HCT116 (cell line): ENCODE results near the gene CYB5R2. TPM values are rescaled to one million over a fixed set of nuclear protein-coding genes. Genes with fewer than 3 reads are reported as not detected.

ENCODE experiments used
- ATAC-seq: fragments of 200-7000 bp; cut with Tn5 transposase; 2 replicates; pipeline ENCODE4 v1.9.1; 2020; ENCODE audit warnings: mild to moderate bottlenecking, moderate library complexity
- BruUV-seq: library from RNA; stranded (reverse); fragments of 400-500 nt; replicated peaks from 2 replicates; lab custom pipeline; 2021; lab: Mats Ljungman, UMichigan
- CTCF ChIA-PET: fragments of 300-600 bp; sonication (Branson Sonifier 250); formaldehyde crosslinking; loops from one replicate; lab custom pipeline; 2021; ENCODE audit warnings: antibody characterized with exemption; lab: Charles Lee
- POLR2A ChIA-PET: fragments of 300-600, 350-600 bp; sonication (Branson Sonifier 250); formaldehyde crosslinking; loops from one replicate; lab custom pipeline; 2021; ENCODE audit warnings: antibody characterized with exemption; lab: Charles Lee
- RAD21 ChIA-PET, 2 experiments: fragments of 300-600 bp; sonication (Branson Sonifier 250); formaldehyde crosslinking; loops; one replicate each; lab custom pipeline; 2023; ENCODE audit warnings: low total read pairs in 2 of 2; ENCODE audit not compliant: uncharacterized antibody in 2 of 2, unreplicated experiment in 2 of 2, low non-redundant PET in 1 of 2; lab: Charles Lee
- DNase-seq: peaks from one replicate; pipeline ENCODE4 v3.0.0-alpha.2; 2010; ENCODE audit warnings: low read depth, low spot score
- H2AFZ ChIP-seq: fragments of 200-600 bp; shearing (Covaris generic), sonication (generic); 2 replicates; pipeline ENCODE4 v1.6.1; 2017; ENCODE audit warnings: low read depth, mixed run types, mixed read lengths, antibody characterized with exemption, low read length; ENCODE audit not compliant: poor library complexity, severe bottlenecking
- H3K27ac ChIP-seq: 2 replicates; pipeline ENCODE4 v1.5.1; 2012; ENCODE audit warnings: low read depth, low read length
- H3K27me3 ChIP-seq: fragments of 200-600 bp; sonication (generic); 2 replicates; pipeline ENCODE4 v1.6.1; 2016; ENCODE audit warnings: mixed run types, low read length, mixed read lengths; ENCODE audit not compliant: insufficient read depth
- H3K36me3 ChIP-seq, 2 experiments: fragments of 200-500 bp in 1 of 2; fragments of 200-600 bp in 1 of 2; sonication (Bioruptor generic) in 1 of 2; sonication (generic) in 1 of 2; 2 replicates each; pipeline versions ENCODE4 v1.5.1 to v1.6.1; 2014 to 2016; ENCODE audit warnings: low read length in 2 of 2, inconsistent platforms in 1 of 2, mixed read lengths in 1 of 2, mixed run types in 1 of 2; ENCODE audit not compliant: insufficient read depth in 2 of 2, control insufficient read depth in 1 of 2
- H3K4me1 ChIP-seq, 2 experiments: fragments of 200-600 bp in 1 of 2; sonication (generic) in 1 of 2; 2 replicates each; pipeline versions ENCODE4 v1.5.1 to v1.6.1; 2012 to 2017; ENCODE audit warnings: low read length in 2 of 2, inconsistent platforms in 1 of 2, mild to moderate bottlenecking in 1 of 2, mixed read lengths in 1 of 2, mixed run types in 1 of 2, moderate library complexity in 1 of 2; ENCODE audit not compliant: insufficient read depth in 2 of 2, control insufficient read depth in 1 of 2
- H3K4me2 ChIP-seq: fragments of 200-600 bp; sonication (generic); 2 replicates; pipeline ENCODE4 v1.6.1; 2017; ENCODE audit warnings: mixed run types, low read length, mixed read lengths
- H3K4me3 ChIP-seq, 2 experiments: fragments of 200-600 bp in 1 of 2; sonication (generic) in 1 of 2; replicated peaks in 1 of 2; 2 replicates each; pipeline ENCODE4 v1.5.1; 2011 to 2016; ENCODE audit warnings: low read length in 2 of 2, control low read depth in 1 of 2, low read depth in 1 of 2, mild to moderate bottlenecking in 1 of 2, mixed read lengths in 1 of 2, mixed run types in 1 of 2
- H3K79me2 ChIP-seq: fragments of 200-600 bp; sonication (generic); 2 replicates; pipeline ENCODE4 v1.6.1; 2017; ENCODE audit warnings: mild to moderate bottlenecking, mixed run types, low read length, moderate library complexity, mixed read lengths; ENCODE audit not compliant: insufficient read depth
- H3K9ac ChIP-seq: fragments of 200-600 bp; sonication (generic); 2 replicates; pipeline ENCODE4 v1.6.1; 2016; ENCODE audit warnings: low read length, mixed read lengths
- H3K9me2 ChIP-seq: fragments of 200-600 bp; sonication (generic), shearing (Covaris generic); 2 replicates; pipeline ENCODE4 v1.6.1; 2017; ENCODE audit warnings: mixed run types, mild to moderate bottlenecking, moderate library complexity; ENCODE audit not compliant: insufficient read depth
- H3K9me3 ChIP-seq, 2 experiments: fragments of 200-500 bp in 1 of 2; fragments of 200-600 bp in 1 of 2; sonication (Bioruptor generic) in 1 of 2; sonication (generic) in 1 of 2; 2 replicates each; pipeline ENCODE4 v1.6.1; 2014 to 2017; ENCODE audit warnings: low read length in 2 of 2, mixed read lengths in 2 of 2, inconsistent platforms in 1 of 2, low read depth in 1 of 2, mild to moderate bottlenecking in 1 of 2, mixed run types in 1 of 2, moderate library complexity in 1 of 2; ENCODE audit not compliant: control insufficient read depth in 1 of 2, insufficient read depth in 1 of 2
- H4K20me1 ChIP-seq: fragments of 200-600 bp; sonication (generic), shearing (Covaris generic); 2 replicates; pipeline ENCODE4 v1.6.1; 2017; ENCODE audit warnings: mixed run types, mild to moderate bottlenecking, moderate library complexity; ENCODE audit not compliant: insufficient read depth
- CBX3 ChIP-seq: IDR thresholded peaks from 2 replicates; pipeline ENCODE4 v1.6.1; 2012; ENCODE audit warnings: low read depth
- CEBPB ChIP-seq: IDR thresholded peaks from 2 replicates; pipeline ENCODE4 v1.6.1; 2012; ENCODE audit warnings: low read depth
- EGR1 ChIP-seq: IDR thresholded peaks from 2 replicates; pipeline ENCODE4 v1.6.1; 2012; ENCODE audit warnings: low read depth
- ELF1 ChIP-seq: IDR thresholded peaks from 2 replicates; pipeline ENCODE4 v1.6.1; 2012; ENCODE audit warnings: low read depth, borderline replicate concordance
- EZH2 ChIP-seq: fragments of 200-600 bp; sonication (generic); IDR thresholded peaks from 2 replicates; pipeline ENCODE4 v1.6.1; 2017; ENCODE audit warnings: antibody characterized with exemption, mixed run types
- JUND ChIP-seq: IDR thresholded peaks from 2 replicates; pipeline ENCODE4 v1.6.1; 2012
- POLR2AphosphoS5 ChIP-seq: IDR thresholded peaks from 2 replicates; pipeline ENCODE4 v1.6.1; 2011; ENCODE audit warnings: mild to moderate bottlenecking, low read depth, low read length, moderate library complexity
- RAD21 ChIP-seq: IDR thresholded peaks from 2 replicates; pipeline ENCODE4 v1.6.1; 2012; ENCODE audit warnings: low read depth, mild to moderate bottlenecking
- SIN3A ChIP-seq: IDR thresholded peaks from 2 replicates; pipeline ENCODE4 v1.6.1; 2012; ENCODE audit warnings: low read depth
- SP1 ChIP-seq: IDR thresholded peaks from 2 replicates; pipeline ENCODE4 v1.6.1; 2012; ENCODE audit warnings: low read depth
- SRF ChIP-seq: IDR thresholded peaks from 2 replicates; pipeline ENCODE4 v1.6.1; 2012; ENCODE audit warnings: low read depth
- TCF7L2 ChIP-seq: IDR thresholded peaks from 2 replicates; pipeline ENCODE4 v1.7.0; 2011; ENCODE audit warnings: borderline replicate concordance, inconsistent platforms; ENCODE audit not compliant: insufficient read depth, insufficient read length; ENCODE audit errors: extremely low read depth
- YY1 ChIP-seq: IDR thresholded peaks from 2 replicates; pipeline ENCODE4 v1.6.1; 2011; ENCODE audit warnings: low read length, low read depth, moderate library complexity, mild to moderate bottlenecking; ENCODE audit not compliant: insufficient replicate concordance; ENCODE audit errors: extremely low read depth
- ZNF274 ChIP-seq: fragments of 200-500 bp; sonication (Bioruptor generic); IDR thresholded peaks from 2 replicates; pipeline ENCODE4 v1.6.1; 2014; ENCODE audit warnings: mild to moderate bottlenecking, low read depth, low read length, inconsistent platforms
- intact Hi-C: fragments of 100-400 bp; cut with micrococcal nuclease; formaldehyde crosslinking; loops from 2 replicates; pipeline ENCODE4 v1.10.0; 2022
- total RNA-seq: library from RNA; stranded (reverse); gene quantifications from one replicate; pipeline ENCODE4 v1.2.1, GENCODE V29; 2021; ENCODE audit not compliant: unreplicated experiment
- TF ChIP-seq, protein P1 (sequence below): IDR thresholded peaks from 2 replicates; pipeline ENCODE4 v1.6.1; 2012
- TF ChIP-seq, protein P2 (sequence below): IDR thresholded peaks from 2 replicates; pipeline ENCODE4 v1.6.1; 2012; ENCODE audit warnings: low read depth
- TF ChIP-seq, protein P3 (sequence below): IDR thresholded peaks from 2 replicates; pipeline ENCODE4 v1.6.1; 2012
- TF ChIP-seq, protein P4 (sequence below): IDR thresholded peaks from 2 replicates; pipeline ENCODE4 v1.6.1; 2011; ENCODE audit warnings: mild to moderate bottlenecking, low read length, moderate library complexity; ENCODE audit not compliant: insufficient replicate concordance; ENCODE audit errors: extremely low read depth

CYB5R2 gene
- total RNA-seq, 1 experiment from 2014 or later = 14.4 TPM

DNA sequence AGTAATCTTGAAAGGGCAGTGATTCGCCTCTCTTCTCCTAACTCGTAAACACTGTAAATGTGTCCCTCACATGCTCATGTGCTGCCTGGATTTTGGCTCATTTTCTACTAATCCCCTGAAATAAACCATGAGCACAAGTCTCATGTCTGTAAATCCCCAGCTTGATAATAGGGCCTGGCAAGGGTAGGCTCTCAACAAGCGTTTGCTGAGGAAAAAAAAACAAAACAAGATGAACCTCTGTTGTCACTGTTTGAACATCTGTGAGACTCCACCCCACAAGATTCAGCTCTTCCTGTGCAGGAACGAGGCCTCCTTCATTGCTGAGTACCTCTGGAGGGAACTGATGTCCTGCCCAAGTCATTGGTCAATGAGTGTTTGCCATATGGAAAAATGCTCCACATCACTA is 4.5 kb upstream of the CYB5R2 start:
- peaks cover 37% of the 10 kb centered on the region for H3K27me3 ChIP-seq
- no peak overlapping the region for H3K4me2 ChIP-seq
- no peak overlapping the region for H2AFZ ChIP-seq
- BruUV-seq = no TSS peak
- TF ChIP-seq, protein P1, sequence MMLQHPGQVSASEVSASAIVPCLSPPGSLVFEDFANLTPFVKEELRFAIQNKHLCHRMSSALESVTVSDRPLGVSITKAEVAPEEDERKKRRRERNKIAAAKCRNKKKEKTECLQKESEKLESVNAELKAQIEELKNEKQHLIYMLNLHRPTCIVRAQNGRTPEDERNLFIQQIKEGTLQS = no peak
- TF ChIP-seq JUND = no peak
- no peak for TF ChIP-seq ZNF274
- TF ChIP-seq, protein P2, sequence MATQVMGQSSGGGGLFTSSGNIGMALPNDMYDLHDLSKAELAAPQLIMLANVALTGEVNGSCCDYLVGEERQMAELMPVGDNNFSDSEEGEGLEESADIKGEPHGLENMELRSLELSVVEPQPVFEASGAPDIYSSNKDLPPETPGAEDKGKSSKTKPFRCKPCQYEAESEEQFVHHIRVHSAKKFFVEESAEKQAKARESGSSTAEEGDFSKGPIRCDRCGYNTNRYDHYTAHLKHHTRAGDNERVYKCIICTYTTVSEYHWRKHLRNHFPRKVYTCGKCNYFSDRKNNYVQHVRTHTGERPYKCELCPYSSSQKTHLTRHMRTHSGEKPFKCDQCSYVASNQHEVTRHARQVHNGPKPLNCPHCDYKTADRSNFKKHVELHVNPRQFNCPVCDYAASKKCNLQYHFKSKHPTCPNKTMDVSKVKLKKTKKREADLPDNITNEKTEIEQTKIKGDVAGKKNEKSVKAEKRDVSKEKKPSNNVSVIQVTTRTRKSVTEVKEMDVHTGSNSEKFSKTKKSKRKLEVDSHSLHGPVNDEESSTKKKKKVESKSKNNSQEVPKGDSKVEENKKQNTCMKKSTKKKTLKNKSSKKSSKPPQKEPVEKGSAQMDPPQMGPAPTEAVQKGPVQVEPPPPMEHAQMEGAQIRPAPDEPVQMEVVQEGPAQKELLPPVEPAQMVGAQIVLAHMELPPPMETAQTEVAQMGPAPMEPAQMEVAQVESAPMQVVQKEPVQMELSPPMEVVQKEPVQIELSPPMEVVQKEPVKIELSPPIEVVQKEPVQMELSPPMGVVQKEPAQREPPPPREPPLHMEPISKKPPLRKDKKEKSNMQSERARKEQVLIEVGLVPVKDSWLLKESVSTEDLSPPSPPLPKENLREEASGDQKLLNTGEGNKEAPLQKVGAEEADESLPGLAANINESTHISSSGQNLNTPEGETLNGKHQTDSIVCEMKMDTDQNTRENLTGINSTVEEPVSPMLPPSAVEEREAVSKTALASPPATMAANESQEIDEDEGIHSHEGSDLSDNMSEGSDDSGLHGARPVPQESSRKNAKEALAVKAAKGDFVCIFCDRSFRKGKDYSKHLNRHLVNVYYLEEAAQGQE = no peak
- no peak for TF ChIP-seq RAD21
- no peak for TF ChIP-seq SP1
- no peak for TF ChIP-seq POLR2AphosphoS5
- TF ChIP-seq, protein P3, sequence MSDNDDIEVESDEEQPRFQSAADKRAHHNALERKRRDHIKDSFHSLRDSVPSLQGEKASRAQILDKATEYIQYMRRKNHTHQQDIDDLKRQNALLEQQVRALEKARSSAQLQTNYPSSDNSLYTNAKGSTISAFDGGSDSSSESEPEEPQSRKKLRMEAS = no peak
- no peak for TF ChIP-seq YY1
- no peak for TF ChIP-seq CEBPB
- TF ChIP-seq ELF1 = no peak
- TF ChIP-seq, protein P4, sequence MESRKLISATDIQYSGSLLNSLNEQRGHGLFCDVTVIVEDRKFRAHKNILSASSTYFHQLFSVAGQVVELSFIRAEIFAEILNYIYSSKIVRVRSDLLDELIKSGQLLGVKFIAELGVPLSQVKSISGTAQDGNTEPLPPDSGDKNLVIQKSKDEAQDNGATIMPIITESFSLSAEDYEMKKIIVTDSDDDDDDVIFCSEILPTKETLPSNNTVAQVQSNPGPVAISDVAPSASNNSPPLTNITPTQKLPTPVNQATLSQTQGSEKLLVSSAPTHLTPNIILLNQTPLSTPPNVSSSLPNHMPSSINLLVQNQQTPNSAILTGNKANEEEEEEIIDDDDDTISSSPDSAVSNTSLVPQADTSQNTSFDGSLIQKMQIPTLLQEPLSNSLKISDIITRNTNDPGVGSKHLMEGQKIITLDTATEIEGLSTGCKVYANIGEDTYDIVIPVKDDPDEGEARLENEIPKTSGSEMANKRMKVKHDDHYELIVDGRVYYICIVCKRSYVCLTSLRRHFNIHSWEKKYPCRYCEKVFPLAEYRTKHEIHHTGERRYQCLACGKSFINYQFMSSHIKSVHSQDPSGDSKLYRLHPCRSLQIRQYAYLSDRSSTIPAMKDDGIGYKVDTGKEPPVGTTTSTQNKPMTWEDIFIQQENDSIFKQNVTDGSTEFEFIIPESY = no peak
- no peak for TF ChIP-seq CBX3
- TF ChIP-seq EZH2 = no peak
- no peak for TF ChIP-seq EGR1
- TF ChIP-seq TCF7L2 = no peak
- no peak for TF ChIP-seq SRF
- TF ChIP-seq SIN3A = no peak
- TF ChIP-seq, all 23 proteins: peak for 0
- Histone ChIP-seq H3K9me3 (no peaks in the 10 kb centered on the region), H3K4me1 (peaks cover 10 to 27% of the 10 kb centered on the region in 2 experiments), H3K4me3 (no peak overlapping the region), H4K20me1 (no peaks in the 10 kb centered on the region), H3K36me3 (no peaks in the 10 kb centered on the region), H3K9ac (no peak overlapping the region), H3K79me2 (no peaks in the 10 kb centered on the region), H3K9me2 (no peaks in the 10 kb centered on the region), H3K27ac (no peak overlapping the region)
- ChIA-PET POLR2A (no interaction called here), CTCF (no interaction called here), RAD21 (no interaction called here)
- DNase-seq = no peak
- no peak for ATAC-seq
- intact Hi-C loops = no loop called here
